IMR-90 (cell line): ENCODE measurements around the gene HSD3B2. TPM values are rescaled to one million over a fixed set of nuclear protein-coding genes. Genes with fewer than 3 reads are reported as not detected.

Experiments used
- ATAC-seq: fragments of 200-7000 bp; cut with Tn5 transposase; 2 replicates; pipeline ENCODE4 v1.9.1; 2020; ENCODE audit warnings: low read depth, mild to moderate bottlenecking, moderate library complexity
- BruUV-seq: library from RNA; stranded (reverse); fragments of 400-500 nt; replicated peaks from 2 replicates; lab custom pipeline; 2021; lab: Mats Ljungman, UMichigan
- CTCF ChIA-PET: fragments of 300-600 bp; formaldehyde crosslinking; extraction: SDS; loops from one replicate; lab custom pipeline; 2021; ENCODE audit warnings: antibody characterized with exemption; lab: Yijun Ruan, JAX
- POLR2A ChIA-PET: fragments of 300-600 bp; sonication (Branson Sonifier 250); formaldehyde crosslinking; loops from one replicate; lab custom pipeline; 2022; ENCODE audit warnings: antibody characterized with exemption; ENCODE audit not compliant: unreplicated experiment; lab: Charles Lee
- DNase-seq: peaks from one replicate; pipeline ENCODE4 v3.0.0; 2013
- H2AFZ ChIP-seq: replicated peaks from 2 replicates; pipeline ENCODE3; 2013; ENCODE audit warnings: low read length, mild to moderate bottlenecking; ENCODE audit not compliant: poor library complexity
- H2AK5ac ChIP-seq: 2 replicates; pipeline ENCODE4 v1.6.1; 2013; ENCODE audit warnings: low read depth, low read length, inconsistent platforms
- H2AK9ac ChIP-seq: replicated peaks from 2 replicates; pipeline ENCODE3; 2013; ENCODE audit warnings: mild to moderate bottlenecking, low read depth, low read length, moderate library complexity; ENCODE audit not compliant: poor library complexity
- H2BK120ac ChIP-seq: 2 replicates; pipeline ENCODE4 v1.6.1; 2013; ENCODE audit warnings: low read depth, low read length, inconsistent platforms
- H2BK15ac ChIP-seq: 3 replicates; pipeline ENCODE4 v1.6.1; 2013; ENCODE audit warnings: low read depth, low read length, inconsistent platforms
- H2BK20ac ChIP-seq: 2 replicates; pipeline ENCODE4 v1.6.1; 2013; ENCODE audit warnings: low read depth, mild to moderate bottlenecking, inconsistent platforms, low read length, moderate library complexity
- H2BK5ac ChIP-seq: 2 replicates; pipeline ENCODE4 v1.6.1; 2013; ENCODE audit warnings: mild to moderate bottlenecking, low read depth, low read length, inconsistent platforms; ENCODE audit not compliant: poor library complexity, severe bottlenecking
- H3K14ac ChIP-seq: replicated peaks from 2 replicates; pipeline ENCODE4 v1.6.1; 2013; ENCODE audit warnings: low read depth, low read length, inconsistent platforms
- H3K18ac ChIP-seq: 2 replicates; pipeline ENCODE4 v1.6.1; 2013; ENCODE audit warnings: low read depth, low read length, control low read depth
- H3K23ac ChIP-seq: 2 replicates; pipeline ENCODE4 v1.6.1; 2013; ENCODE audit warnings: low read depth, low read length, inconsistent platforms
- H3K27ac ChIP-seq: 2 replicates; pipeline ENCODE4 v1.5.1; 2013; ENCODE audit warnings: mild to moderate bottlenecking, control low read depth, low read length; ENCODE audit not compliant: insufficient read depth
- H3K27me3 ChIP-seq: 2 replicates; pipeline ENCODE4 v1.6.1; 2013; ENCODE audit warnings: low read length; ENCODE audit not compliant: control insufficient read depth, insufficient read depth
- H3K36me3 ChIP-seq: 2 replicates; pipeline ENCODE4 v1.6.1; 2013; ENCODE audit warnings: low read length, mixed read lengths; ENCODE audit not compliant: control insufficient read depth, insufficient read depth
- H3K4ac ChIP-seq: 2 replicates; pipeline ENCODE4 v1.6.1; 2013; ENCODE audit warnings: low read depth, low read length, inconsistent platforms
- H3K4me1 ChIP-seq: 2 replicates; pipeline ENCODE4 v1.6.1; 2013; ENCODE audit warnings: low read length, mixed read lengths; ENCODE audit not compliant: control insufficient read depth, insufficient read depth
- H3K4me2 ChIP-seq: 2 replicates; pipeline ENCODE4 v1.6.1; 2013; ENCODE audit warnings: low read depth, mild to moderate bottlenecking, control low read depth, low read length, moderate library complexity
- H3K4me3 ChIP-seq: 2 replicates; pipeline ENCODE4 v1.5.1; 2013; ENCODE audit warnings: low read depth, mild to moderate bottlenecking, control low read depth, low read length, moderate library complexity; ENCODE audit not compliant: insufficient read depth
- H3K56ac ChIP-seq: 2 replicates; pipeline ENCODE4 v1.6.1; 2013; ENCODE audit warnings: low read length, inconsistent platforms; ENCODE audit not compliant: insufficient read depth; ENCODE audit errors: extremely low read depth
- H3K79me1 ChIP-seq, 2 experiments: 2 replicates each; pipeline ENCODE4 v1.6.1; 2013; ENCODE audit warnings: low read length in 2 of 2, inconsistent platforms in 1 of 2, low read depth in 1 of 2
- H3K9ac ChIP-seq: 2 replicates; pipeline ENCODE4 v1.6.1; 2013; ENCODE audit warnings: low read depth, low read length, control low read depth
- H3K9me1 ChIP-seq: 2 replicates; pipeline ENCODE4 v1.6.1; 2013; ENCODE audit warnings: low read length, inconsistent platforms; ENCODE audit not compliant: insufficient read depth
- H3K9me3 ChIP-seq: 2 replicates; pipeline ENCODE4 v1.6.1; 2013; ENCODE audit warnings: low read length; ENCODE audit not compliant: control insufficient read depth, insufficient read depth
- H4K20me1 ChIP-seq: 2 replicates; pipeline ENCODE4 v1.6.1; 2013; ENCODE audit warnings: low read length, inconsistent platforms; ENCODE audit not compliant: insufficient read depth
- H4K5ac ChIP-seq: 2 replicates; pipeline ENCODE4 v1.6.1; 2013; ENCODE audit warnings: mild to moderate bottlenecking, low read depth, low read length, control low read depth
- H4K8ac ChIP-seq, 2 experiments: 2 replicates each; pipeline ENCODE4 v1.6.1; 2013; ENCODE audit warnings: low read depth in 2 of 2, low read length in 2 of 2, control low read depth in 1 of 2, inconsistent platforms in 1 of 2
- H4K91ac ChIP-seq: 2 replicates; pipeline ENCODE4 v1.6.1; 2013; ENCODE audit warnings: low read depth, low read length, inconsistent platforms; ENCODE audit not compliant: insufficient read depth
- MAFK ChIP-seq: IDR thresholded peaks from 2 replicates; pipeline ENCODE4 v1.6.1; 2012; ENCODE audit warnings: low read depth, low read length, improper control_type of control experiment
- POLR2A ChIP-seq: IDR thresholded peaks from 2 replicates; pipeline ENCODE4 v1.6.1; 2012; ENCODE audit warnings: mild to moderate bottlenecking, low read depth, low read length
- RAD21 ChIP-seq: IDR thresholded peaks from 2 replicates; pipeline ENCODE4 v1.6.1; 2012; ENCODE audit warnings: low read length, improper control_type of control experiment
- RFX5 ChIP-seq: IDR thresholded peaks from 2 replicates; pipeline ENCODE4 v1.8.0; 2012; ENCODE audit warnings: low read depth, mild to moderate bottlenecking, low read length, moderate library complexity
- SMC3 ChIP-seq: fragments of 150-350 bp; IDR thresholded peaks from 2 replicates; pipeline ENCODE4 v1.6.1; 2016; ENCODE audit warnings: low read depth, mild to moderate bottlenecking, antibody characterized with exemption, low read length, moderate library complexity
- WGBS, 2 experiments: methylation state at CpG; one replicate each; pipeline versions ENCODE4 v1.1.5 to v1.1.7; 2013; ENCODE audit warnings: missing lambda C conversion rate in 2 of 2; ENCODE audit not compliant: insufficient read length in 1 of 2; ENCODE audit errors: extremely low coverage in 2 of 2; 5-methylcytosine and 5-hydroxymethylcytosine counted together
- dilution Hi-C: fragments of 300-500 bp; cut with HindIII; formaldehyde crosslinking; loops from one replicate; pipeline ENCODE4 v1.14.3; 2018; ENCODE audit warnings: low sequenced_read_pairs; ENCODE audit not compliant: unreplicated experiment
- in situ Hi-C: fragments of 300-500 bp; cut with MboI; formaldehyde crosslinking; loops from 3 replicates; pipeline ENCODE4 v1.14.3; 2019; ENCODE audit warnings: low sequenced_read_pairs, inconsistent platforms, mixed read lengths
- intact Hi-C: fragments of 100-400 bp; cut with micrococcal nuclease; formaldehyde crosslinking; loops from 2 replicates; pipeline ENCODE4 v1.10.0; 2022
- polyA plus RNA-seq, 3 experiments: library from polyadenylated mRNA; depleted of rRNA; stranded (reverse); fragments of >200 nt; gene quantifications; 2 replicates each; pipeline ENCODE4 v1.2.3, GENCODE V29; 2012; ENCODE audit warnings: low replicate concordance in 1 of 3
- total RNA-seq: library from RNA; depleted of rRNA; stranded (reverse); fragments of >200 nt; gene quantifications from 2 replicates; pipeline ENCODE4 v1.2.3, GENCODE V29; 2012
- TF ChIP-seq, protein P1 (sequence below): conservative IDR thresholded peaks from 2 replicates; pipeline ENCODE4 v1.5.1; 2012; ENCODE audit warnings: mild to moderate bottlenecking, low read depth, low read length, improper control_type of control experiment

HSD3B2 gene
- total and polyA plus RNA-seq, 2 of the 4 experiments (the other 2 are of a cell fraction) = not detected

DNA sequence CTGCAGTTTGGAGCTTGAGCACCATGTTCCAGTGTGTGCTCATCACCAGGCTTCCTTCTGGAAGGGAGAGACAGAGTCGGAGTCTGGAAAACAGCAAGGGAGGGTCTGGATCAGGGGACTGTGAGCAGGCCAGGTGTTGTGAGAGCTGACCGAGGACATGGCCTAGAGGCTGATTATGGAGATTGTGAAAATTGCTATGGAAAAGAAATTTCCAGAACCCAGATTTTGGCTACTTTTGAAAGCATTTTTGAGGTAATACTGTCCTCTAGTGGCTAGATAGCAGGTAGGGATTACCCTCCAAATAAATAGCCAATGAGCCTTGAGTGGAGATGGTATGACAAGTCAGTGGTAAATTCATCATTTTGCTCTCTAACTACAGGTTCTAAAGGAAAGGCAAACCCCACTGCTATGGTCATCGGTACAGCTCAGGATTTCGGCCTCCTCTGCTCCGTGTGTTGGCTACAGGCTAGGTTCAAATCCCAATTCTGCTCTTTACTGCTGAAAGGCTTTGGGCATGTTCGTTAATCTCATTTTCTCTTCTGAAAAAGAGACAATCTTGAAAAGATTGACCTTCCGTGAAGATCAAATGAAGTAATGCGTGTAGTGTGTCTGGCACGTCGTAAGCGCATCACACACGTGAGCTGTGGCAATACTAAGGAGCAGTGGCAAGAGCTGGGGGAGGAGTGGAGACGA lies 47.4 kb upstream of the HSD3B2 start:
- 26% methylated on average over 3 of the region's 13 CpGs; no CpG with 5 or more reads in 1 of the 2 experiments for WGBS, 2 experiments
- H2AK5ac ChIP-seq = no peak overlapping the region
- H4K20me1 ChIP-seq = no peaks in the 10 kb centered on the region
- no peak overlapping the region for H3K18ac ChIP-seq
- H3K56ac ChIP-seq = no peak overlapping the region
- ATAC-seq (peak; percentile 77), DNase-seq (peak; percentile 45)
- no peak overlapping the region for H2AK9ac ChIP-seq
- no peaks in the 10 kb centered on the region for H3K79me1 ChIP-seq
- no peak overlapping the region for H3K23ac ChIP-seq
- H3K4me1 ChIP-seq = no peaks in the 10 kb centered on the region
- H4K8ac ChIP-seq = no peak overlapping the region
- BruUV-seq = no TSS peak
- no peak overlapping the region for H2BK15ac ChIP-seq
- no peak overlapping the region for H2BK120ac ChIP-seq
- no peak overlapping the region for H4K5ac ChIP-seq
- dilution Hi-C loops (no loop called here), in situ Hi-C loops (loop anchor here (10.0 to 25.0 kb wide), 2 partner anchors 93 to 1205 kb away; no protein-coding TSS in a partner anchor), intact Hi-C loops (loop anchor here (1.0 to 5.0 kb wide), 4 partner anchors 92 to 1400 kb away; partner anchors contain the start of gene WARS2)
- no peak overlapping the region for H2BK20ac ChIP-seq
- no peak overlapping the region for H2AFZ ChIP-seq
- TF ChIP-seq, protein P1, sequence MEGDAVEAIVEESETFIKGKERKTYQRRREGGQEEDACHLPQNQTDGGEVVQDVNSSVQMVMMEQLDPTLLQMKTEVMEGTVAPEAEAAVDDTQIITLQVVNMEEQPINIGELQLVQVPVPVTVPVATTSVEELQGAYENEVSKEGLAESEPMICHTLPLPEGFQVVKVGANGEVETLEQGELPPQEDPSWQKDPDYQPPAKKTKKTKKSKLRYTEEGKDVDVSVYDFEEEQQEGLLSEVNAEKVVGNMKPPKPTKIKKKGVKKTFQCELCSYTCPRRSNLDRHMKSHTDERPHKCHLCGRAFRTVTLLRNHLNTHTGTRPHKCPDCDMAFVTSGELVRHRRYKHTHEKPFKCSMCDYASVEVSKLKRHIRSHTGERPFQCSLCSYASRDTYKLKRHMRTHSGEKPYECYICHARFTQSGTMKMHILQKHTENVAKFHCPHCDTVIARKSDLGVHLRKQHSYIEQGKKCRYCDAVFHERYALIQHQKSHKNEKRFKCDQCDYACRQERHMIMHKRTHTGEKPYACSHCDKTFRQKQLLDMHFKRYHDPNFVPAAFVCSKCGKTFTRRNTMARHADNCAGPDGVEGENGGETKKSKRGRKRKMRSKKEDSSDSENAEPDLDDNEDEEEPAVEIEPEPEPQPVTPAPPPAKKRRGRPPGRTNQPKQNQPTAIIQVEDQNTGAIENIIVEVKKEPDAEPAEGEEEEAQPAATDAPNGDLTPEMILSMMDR = peak; percentile 97
- TF ChIP-seq RFX5 (no peak), MAFK (no peak), RAD21 (peak; percentile 96), POLR2A (0 out of 2 replicates have a peak, but pooled peaks have one; percentile 31), SMC3 (peak; percentile 91)
- POLR2A ChIA-PET = no interaction called here
- no peaks in the 10 kb centered on the region for H3K9me3 ChIP-seq
- H3K4me2 ChIP-seq = no peak overlapping the region
- H3K4me3 ChIP-seq = no peak overlapping the region
- peaks cover 8% of the 10 kb centered on the region for H3K27me3 ChIP-seq
- H3K27ac ChIP-seq = no peak overlapping the region
- H3K36me3 ChIP-seq = no peaks in the 10 kb centered on the region
- H3K9ac ChIP-seq = no peak overlapping the region
- CTCF ChIA-PET = no interaction called here
- H4K91ac ChIP-seq = no peak overlapping the region
- no peaks in the 10 kb centered on the region for H3K9me1 ChIP-seq
- no peak overlapping the region for H2BK5ac ChIP-seq
- no peak overlapping the region for H3K14ac ChIP-seq
- no peak overlapping the region for H3K4ac ChIP-seq
